Erythroblast (primary cell): ENCODE results near the gene FES.
A peak's percentile ranks its signal among the peaks of the same experiment; 100 is the strongest.
"Not testable (repeated sequence)": the region's sequence is repeated elsewhere in the genome, so short reads cannot be mapped to it uniquely, and the experiment has no call there.

Experiments used
- DNase-seq, 2 experiments: peaks; one replicate each; lab custom pipeline; 2025; lab: John Stamatoyannopoulos, UW
- GATA1 ChIP-seq: IDR thresholded peaks from 2 replicates; pipeline ENCODE4 v1.6.1; 2011; ENCODE audit warnings: low read depth, mild to moderate bottlenecking, control low read depth, low read length, moderate library complexity
- POLR2A ChIP-seq: IDR thresholded peaks from 2 replicates; pipeline ENCODE4 v1.6.1; 2011; ENCODE audit warnings: mild to moderate bottlenecking, low read length

Gene FES

DNA sequence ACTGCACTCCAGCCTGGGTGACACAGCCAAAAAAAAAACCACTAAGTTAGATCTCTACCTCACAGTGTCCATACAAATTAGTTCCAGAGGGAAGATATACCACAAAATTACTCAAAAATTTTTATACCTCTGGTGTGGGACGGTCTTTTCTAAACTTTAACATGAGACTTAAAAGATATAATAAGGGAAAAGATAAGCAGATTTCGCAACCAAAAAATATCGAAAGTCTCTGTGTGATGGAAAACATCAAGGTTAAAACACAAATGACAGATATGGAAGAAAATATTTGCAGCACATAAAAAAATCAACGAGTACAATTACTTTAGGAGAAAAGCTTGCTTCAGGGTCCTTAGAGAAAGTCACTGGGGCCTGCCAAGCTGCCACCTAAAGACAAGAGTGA lies 37.6 kb downstream of the FES start:
- DNase-seq, result no peak
- TF ChIP-seq GATA1 (no peak), POLR2A (no peak)

DNA sequence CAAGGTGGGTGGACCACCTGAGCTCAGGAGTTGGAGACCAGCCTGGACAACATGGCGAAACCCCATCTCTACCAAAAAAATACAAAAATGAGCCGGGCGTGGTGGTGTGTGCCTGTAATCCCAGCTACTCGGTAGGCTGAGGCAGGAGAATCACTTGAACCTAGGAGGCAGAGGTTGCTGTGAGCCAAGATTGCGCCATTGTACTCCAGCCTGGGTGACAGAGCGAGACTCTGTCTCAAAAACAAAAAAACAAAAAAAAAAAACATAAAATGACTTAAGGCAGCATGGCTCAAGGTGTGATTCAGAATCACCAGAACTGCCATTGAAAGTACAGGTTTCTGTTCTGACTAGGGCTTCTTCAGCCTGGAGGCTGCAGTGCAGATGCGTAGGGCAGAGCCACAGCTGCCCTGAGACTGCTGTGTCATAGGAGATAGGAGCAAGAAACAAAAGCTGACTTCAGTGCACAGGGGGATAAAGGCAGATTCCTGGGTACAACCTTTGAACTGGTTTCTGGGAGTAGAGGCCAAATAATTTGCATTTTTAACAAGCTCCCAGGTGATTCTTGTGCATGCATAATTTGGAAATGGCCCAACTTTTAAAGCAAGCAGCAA lies 38.5 kb downstream of the FES start:
- TF ChIP-seq POLR2A, result peak; percentile 32
- DNase-seq, result peak; percentile 59 to 64

DNA sequence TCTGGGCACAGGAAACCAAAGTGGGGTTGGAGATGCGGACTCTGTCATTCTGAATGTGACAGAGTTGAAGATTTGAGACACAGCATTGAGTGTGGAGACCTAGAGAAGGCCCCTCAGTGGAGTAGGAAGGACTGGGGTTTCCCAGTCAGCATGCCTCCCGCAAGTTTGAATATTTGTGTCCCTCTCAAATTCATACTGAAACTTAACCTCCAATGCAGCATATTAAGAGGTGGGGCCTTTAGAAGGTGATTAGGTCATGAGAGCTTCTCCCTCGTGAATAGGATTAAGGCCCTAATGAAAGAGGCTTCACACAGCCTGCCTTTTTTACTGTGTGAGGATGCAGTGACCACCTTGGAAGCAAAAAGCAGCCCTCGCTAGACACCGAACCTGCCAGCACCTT lies 40.1 kb downstream of the FES start:
- DNase-seq, result no peak
- TF ChIP-seq POLR2A (no peak), GATA1 (no peak)

DNA sequence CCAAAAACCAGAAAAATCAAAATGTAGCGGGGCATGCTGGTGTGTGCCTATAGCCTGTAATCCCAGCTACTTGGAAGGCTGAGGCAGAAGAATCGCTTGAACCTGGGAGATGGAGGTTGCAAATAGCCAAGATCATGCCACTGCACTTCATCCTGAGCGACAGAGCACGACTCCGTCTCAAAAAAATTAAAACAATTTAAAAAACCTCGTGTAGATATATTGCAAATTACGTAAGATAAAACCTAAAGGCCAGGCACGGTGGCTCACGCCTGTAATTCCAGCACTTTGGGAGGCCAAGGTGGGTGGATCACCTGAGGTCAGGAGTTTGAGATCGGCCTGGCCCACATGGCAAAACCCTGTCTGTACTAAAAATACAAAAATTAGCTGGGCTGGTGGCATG lies 42.5 kb downstream of the FES start:
- DNase-seq, result not testable (repeated sequence)

DNA sequence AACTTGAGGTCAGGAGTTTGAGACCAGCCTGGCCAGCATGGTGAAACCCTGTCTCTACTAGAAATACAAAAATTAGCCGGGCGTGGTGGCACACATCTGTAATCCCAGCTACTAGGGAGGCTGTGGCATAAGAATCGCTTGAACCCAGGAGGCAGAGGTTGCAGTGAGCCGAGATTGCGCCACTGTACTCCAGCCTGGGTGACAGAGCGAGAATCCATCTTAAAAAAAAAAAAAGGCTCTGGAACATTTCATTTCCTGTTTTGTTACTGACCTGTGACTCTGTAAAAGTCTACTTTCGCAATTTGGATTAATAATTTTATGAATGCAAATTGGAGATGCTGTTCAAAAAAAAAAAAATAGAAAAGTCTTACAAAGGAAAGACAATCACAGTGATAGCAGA lies 43.8 kb downstream of the FES start:
- DNase-seq, result not testable (repeated sequence)

DNA sequence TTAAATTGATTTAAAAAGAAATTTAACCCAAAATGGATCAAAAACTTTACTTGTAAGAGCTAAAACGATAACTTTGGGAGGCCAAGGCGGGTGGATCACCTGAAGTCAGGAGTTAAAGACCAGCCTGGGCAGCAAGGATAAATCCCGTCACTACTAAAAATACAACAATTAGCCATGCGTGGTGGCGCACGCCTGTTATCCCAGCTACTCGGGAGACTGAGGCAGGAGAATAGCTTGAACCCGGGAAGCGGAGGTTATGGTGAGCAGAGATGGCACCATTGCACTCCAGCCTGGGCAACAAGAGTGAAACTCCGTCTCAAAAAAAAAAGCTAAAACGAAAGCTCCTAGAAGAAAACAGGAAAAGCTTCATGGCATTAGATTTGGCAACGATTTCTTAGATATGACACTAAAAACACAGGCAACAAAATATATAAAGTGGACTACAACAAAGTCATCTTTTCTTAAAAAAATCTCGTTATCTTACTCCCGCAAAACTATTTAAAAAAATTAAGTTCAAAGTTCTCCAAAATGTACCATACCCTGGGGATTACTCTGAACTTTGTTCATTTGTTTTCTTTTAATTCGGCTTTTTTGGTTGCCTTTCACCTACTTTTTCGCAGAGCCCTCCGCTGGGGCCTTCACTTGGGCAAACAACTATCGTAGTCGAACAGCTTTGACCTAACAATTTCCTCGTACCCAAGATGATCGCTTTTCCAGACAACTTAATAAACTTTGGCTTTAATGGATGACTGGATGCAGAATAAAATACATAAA lies 45.1 kb downstream of the FES start:
- DNase-seq, result no peak
- no peak for TF ChIP-seq POLR2A
- no peak for TF ChIP-seq GATA1

DNA sequence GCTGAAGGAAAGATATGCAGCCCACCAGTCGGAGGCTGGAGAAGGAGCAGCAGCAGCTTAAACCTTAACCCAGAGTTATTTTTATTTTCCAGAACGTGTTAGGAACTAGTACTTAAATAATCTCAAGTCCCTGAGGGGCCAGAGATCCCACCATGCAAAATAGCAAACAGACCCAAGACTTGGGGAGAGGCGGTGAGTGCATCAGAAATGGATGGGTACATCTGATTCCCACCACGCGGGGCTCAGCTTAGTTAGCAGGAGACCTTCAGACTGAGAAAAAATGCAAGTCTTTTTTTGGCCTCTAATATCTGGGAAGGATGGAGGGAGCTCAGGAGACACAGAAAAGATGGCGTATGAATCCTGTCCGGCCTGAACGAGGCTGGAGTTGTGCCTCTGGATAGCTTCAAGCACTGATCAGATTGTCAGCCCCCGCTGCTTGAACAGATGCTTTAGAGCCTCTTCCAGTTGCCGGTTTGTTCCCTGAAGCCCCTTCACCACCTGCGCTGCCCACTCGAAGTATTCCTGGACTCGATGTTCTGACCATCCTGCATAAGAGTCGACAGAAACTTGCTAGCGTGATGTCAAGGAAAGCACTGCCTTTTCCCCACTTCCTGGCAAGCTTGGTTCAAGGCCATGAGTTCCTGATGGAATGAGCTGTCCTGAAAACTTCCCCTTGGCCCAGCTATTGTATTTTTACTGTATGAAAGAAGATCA lies 46.7 kb downstream of the FES start:
- peak; percentile 38 to 55 for DNase-seq
- no peak for TF ChIP-seq GATA1
- no peak for TF ChIP-seq POLR2A

DNA sequence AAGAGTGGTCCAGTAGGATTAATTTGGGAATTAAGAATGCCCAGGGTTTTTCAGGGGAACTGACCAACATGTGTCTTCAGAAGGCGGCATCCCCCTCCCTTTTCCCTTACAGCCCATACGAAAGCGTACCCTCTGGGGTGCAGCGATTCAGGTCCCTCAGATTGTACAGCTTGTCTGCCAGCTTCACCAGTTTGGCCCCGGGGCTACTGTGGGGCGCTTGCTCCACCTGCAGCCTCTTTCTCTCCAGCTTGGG lies 47.2 kb downstream of the FES start:
- no peak for TF ChIP-seq GATA1
- TF ChIP-seq POLR2A, result no peak
- no peak for DNase-seq

DNA sequence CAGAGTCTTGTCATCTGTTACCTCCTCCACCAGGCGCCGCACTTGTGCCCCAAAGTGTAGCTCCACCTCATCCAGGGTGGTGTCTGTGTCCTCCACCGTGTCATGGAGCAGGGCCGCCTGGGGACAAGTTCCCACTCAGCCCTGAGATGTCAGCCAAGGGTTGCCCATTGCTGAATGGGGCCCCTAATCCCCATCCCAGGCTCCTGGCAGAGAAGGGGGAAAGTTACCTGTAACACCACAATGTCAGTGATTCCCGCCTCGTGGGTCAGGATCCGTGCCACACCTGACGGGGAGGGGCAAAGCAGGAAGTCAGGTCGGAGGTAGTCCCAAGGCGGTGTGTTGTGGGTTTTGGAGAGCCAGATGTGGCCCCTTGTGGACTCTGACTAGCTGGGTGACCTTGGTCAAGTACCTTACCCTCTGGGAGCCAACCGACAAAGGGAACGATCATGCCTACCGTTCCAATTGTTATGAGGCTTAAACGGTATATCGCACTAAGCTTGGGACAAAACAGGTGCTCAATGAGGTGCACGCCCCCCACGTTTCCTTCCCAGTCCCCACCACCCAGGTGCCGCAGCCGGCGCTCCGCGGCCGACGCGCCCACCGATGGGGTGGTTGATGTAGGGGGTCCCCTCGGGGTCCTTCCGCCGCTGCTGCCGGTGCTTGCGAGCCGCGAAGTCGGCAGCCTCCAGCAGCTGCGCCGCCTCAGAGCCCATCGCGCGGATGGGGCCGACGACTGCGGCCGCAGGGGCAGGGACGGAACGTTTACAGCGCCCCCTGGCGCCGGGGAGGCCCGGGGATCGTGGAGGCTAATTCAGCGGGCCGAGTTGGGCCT lies 47.7 kb downstream of the FES start, which contains the start of gene HDDC3:
Gene HDDC3, minus strand, starts transcription at position 722 of the 832 bp plus-strand sequence. Its CDS starts 9 bp downstream, at position 713.
- DNase-seq, result peak; percentile 93 to 95
- no peak for TF ChIP-seq GATA1
- TF ChIP-seq POLR2A, result peak; percentile 86

DNA sequence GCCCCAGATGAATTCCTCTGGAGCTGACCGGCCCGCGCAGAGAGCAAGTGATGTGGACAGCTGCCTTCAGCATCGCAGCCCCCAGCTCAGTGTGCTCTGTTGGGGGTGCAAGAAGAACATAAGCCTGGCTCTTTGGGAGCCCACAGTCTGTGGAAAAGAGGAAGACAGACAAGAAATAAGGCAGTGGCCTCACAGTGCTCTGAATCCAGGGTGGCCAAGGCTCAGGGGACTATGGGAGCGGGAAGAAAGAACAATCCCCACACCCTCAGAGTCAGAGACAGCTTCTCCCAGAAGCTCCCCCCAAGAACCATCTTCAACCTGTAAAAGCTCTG lies 48.3 kb downstream of the FES start:
- TF ChIP-seq GATA1, result no peak
- no peak for TF ChIP-seq POLR2A
- no peak for DNase-seq

DNA sequence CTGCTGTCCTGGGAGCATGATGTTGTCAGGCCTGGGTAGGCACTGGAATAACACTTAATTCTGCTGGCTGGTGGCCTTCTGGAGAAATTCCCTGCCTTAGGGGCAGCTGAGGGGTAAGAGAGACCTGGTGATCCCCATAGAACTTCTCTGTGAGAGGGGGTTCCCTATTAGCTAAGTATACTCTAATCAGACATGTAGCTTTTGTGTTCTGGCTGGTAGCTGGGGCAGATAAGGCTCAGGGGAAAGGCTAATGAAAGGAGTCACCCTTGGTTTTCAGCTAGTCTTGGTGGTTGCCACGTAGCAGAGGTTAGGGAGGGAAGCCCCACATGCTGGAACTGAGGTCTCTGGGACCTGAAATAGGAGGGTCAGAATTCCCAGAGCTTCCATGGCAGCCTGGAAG lies 49.0 kb downstream of the FES start:
- TF ChIP-seq GATA1, result no peak
- peak; percentile 51 for TF ChIP-seq POLR2A
- peak; percentile 81 to 91 for DNase-seq

DNA sequence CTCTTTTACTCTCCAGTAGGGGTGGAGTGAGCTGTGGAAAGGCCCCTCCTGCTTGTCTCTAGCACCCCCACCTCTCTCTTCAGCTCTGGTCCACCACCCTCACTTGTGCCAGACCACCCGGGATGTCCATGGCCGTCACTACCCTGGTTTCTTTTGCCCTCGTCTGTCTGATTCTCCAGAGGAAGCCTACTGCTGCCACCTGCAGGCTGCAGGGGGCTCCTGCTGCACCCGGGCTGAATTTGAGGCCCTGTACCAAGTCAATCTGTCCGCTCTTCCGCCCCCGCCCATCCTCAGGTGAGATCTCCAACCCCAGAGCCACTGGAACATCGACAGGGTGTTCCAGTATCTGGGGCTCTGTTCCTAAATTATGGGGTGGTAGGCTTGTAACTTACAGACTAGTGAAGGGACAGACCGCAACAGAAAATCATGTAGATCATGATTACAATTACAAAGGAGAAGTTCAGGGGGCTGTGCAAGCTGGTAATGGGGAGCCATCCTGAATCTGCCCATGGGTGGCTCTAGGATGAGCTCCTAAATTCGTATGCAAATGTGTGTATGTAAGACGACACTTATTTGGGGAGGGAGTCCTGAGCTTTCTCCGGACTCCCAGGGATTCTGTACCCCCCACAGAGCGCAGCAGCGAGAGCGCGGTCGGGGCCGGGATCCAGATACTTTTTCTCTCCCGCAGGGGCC lies 50.1 kb downstream of the FES start:
- DNase-seq, result peak; percentile 90 to 91
- TF ChIP-seq POLR2A, result no peak
- no peak for TF ChIP-seq GATA1

DNA sequence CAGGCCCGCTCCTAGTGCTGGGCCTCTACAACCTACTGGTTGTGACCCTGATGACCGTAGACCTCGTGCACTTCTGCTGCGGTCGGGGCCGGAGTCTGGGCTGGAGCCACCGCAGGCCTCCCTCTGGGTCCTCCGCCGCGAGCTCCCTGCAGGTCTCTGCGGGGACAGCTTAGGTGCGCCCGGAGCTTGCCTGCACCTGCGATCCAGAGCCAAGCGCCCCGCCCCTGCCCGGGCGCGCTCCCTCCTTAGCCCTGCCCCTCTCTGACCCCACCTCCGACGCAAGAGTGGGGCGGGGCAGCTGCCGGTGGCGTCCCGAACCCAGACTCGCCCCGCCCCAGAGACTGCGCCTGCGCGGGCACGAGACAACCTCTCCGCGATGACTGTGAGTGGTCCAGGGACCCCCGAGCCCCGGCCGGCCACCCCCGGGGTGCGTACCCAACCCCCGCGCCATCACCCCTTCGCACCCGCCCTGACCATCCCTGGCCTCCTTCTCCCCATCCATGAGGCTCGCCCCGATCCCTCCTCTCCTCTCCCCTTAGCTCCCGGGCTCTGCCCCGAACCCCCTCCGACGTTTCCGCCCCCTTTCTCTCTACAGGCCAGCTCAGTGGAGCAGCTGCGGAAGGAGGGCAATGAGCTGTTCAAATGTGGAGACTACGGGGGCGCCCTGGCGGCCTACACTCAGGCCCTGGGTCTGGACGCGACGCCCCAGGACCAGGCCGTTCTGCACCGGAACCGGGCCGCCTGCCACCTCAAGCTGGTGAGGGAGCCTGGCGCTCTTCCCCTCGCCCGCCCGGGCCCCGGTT lies 50.8 kb downstream of the FES start, which contains the start of gene UNC45A:
Gene UNC45A, plus strand, starts transcription at position 337 of the 803 bp plus-strand sequence. Its CDS starts 40 bp downstream, at position 377.
- TF ChIP-seq POLR2A (peak; percentile 30), GATA1 (no peak)
- DNase-seq, result peak; percentile 90 to 94
